Stimulated activated CD8-positive, alpha-beta memory T cell treated with anti-CD3 and anti-CD28 coated beads, Interleukin-12 subunit alpha, Interleukin-12 subunit beta, amount 100 ng/mL, for 24 hours (primary cell): ENCODE results near the gene NT5C.
"Not testable (repeated sequence)": the region's sequence is repeated elsewhere in the genome, so short reads cannot be mapped to it uniquely, and the experiment has no call there.

Experiments
- DNase-seq: peaks from one replicate; pipeline ENCODE4 v3.0.0-alpha.2; 2020; ENCODE audit errors: extremely low read depth

The NT5C gene

DNA sequence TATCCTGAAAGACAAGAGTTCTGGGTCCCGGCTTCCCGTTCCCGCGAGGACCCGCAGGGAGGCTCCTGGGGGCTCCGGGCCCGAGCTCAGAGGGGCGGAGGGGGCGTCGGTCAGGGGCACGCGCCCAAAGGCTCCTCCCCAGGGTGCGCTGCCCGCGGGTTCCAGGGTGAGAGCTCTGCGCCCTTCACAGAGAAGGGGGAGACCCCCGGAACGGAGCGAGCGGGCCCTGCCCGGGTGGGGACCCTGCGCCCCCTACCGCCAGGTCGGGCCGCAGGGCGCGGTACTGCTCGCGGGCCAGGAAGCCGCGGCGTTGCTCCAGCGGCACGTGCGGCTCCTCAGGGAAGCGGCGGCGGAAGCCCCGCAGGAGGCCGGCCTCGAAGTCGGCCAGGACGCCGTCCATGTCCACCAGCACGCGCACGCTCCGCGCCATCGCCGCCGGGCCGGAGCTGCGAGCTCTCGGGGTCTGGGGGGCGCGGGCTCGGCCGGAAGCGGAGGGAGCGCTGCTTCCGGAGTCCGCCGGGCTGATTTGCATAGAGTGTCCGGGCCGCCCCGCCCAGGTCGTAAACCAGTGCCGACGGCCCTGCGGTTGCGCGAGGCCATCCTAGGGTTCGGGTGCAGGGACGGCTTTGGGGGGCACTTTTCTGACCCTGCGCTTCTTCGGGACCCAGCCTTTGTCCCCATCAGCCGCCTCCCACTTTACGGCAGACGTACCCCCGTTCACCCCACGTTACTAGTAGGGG is at the start of gene NT5C:
Gene NT5C, minus strand, starts transcription at position 465 of the 740 bp plus-strand sequence. Its CDS starts 35 bp downstream, at position 430.
- no peak for DNase-seq

DNA sequence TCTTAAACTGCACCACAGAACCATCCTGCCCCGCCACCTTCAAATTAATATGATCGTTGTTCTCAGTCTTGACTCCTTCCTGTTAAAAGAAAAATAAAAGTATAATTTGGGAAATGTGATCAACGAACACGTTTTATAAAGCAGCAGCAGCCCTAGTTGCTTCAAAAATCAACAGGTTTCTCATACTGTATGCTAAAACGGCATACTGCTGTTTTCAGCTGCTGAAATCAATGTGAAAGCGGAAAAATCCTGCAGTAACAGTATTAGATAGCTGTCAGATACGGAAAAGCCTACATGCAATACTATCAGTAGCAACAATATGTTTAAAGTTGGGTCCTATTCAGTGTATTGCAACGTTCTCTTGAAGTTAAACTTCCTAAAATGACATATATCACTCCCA is 49.6 kb upstream of the NT5C start:
- no peak for DNase-seq

DNA sequence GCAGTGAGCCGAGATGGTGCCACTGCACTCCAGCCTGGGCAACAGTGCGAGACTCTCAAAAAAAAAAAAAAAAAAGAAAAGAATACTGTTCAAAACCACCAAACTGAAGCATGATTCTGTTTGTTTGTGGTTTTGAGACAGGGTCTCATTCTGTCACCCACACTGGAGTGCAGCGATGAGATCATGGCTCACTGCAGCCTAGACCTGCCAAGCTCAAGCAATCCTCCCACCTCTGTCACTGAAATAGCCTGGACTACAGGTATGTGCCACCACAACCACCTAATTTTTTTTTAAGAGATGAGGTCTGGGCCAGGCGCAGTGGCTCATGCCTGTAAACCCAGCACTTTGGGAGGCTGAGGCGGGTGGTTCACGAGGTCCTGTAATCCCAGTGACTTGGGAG is 46.9 kb upstream of the NT5C start:
- no peak for DNase-seq

- no peak for DNase-seq
Measured at GRCh38 chr17:75176625-75177024, 45.1 kb upstream of the NT5C start.

DNA sequence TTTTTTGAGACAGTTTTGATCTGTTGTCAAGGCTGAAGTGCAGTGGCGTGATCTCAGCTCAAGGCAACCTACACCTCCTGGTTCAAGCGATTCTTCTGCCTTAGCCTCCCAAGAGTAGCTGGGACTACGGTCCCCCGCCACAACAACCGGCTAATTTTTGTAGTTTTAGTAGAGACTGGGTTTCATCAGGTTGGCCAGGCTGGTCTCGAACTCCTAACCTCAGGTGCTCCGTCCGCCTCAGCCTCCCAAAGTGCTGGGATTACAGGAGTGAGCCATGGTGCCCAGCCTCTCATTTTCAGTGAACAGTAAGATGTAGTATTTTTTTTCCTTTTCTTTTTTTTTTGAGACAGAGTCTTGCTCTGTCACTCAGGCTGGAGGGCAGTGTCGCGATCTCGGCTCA is 43.5 kb upstream of the NT5C start:
- no peak for DNase-seq

- DNase-seq, result no peak
Measured at GRCh38 chr17:75173526-75173925, 42.0 kb upstream of the NT5C start.

DNA sequence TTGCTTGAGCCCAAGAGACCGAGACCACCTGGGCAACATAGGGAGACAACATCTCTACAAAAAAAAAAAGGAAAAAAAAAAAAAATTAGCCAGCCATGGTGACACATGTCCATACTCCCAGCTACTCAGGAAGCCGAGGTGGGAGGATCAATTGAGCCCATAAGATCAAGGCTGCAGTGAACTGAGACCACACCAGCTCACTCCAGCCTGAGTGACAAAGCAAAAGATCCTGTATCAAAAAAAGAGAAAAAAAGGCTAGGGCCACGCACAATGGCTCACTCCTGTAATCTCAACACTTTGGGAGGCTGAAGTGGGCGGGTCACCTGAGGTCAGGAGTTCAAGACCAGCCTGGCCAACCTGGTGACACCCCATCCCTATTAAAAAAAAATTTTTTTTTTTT is 37.5 kb upstream of the NT5C start:
- DNase-seq, result no peak

GRCh38 chr17:75164606-75165005 is 33.1 kb upstream of the NT5C start:
- not testable (repeated sequence) for DNase-seq

DNA sequence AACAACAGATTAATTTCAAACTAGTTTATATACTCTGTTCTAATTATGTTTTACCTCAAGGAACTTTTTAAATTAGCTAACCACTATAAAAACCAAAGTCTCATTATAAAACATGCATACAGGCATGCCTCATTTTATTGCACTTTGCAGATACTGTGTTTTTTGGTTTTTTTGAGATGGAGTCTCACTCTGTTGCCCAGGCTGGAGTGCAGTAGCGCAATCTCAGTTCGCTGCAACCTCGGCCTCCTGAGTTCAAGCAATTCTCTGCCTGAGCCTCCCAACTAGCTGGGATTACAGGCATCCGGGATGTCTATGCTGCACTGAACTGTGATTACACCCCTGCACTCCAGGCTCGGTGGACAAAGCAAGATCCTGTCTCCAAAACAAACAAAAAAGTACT is 31.5 kb upstream of the NT5C start:
- no peak for DNase-seq

- DNase-seq, result no peak
Measured at GRCh38 chr17:75160211-75160610, 28.7 kb upstream of the NT5C start.

DNA sequence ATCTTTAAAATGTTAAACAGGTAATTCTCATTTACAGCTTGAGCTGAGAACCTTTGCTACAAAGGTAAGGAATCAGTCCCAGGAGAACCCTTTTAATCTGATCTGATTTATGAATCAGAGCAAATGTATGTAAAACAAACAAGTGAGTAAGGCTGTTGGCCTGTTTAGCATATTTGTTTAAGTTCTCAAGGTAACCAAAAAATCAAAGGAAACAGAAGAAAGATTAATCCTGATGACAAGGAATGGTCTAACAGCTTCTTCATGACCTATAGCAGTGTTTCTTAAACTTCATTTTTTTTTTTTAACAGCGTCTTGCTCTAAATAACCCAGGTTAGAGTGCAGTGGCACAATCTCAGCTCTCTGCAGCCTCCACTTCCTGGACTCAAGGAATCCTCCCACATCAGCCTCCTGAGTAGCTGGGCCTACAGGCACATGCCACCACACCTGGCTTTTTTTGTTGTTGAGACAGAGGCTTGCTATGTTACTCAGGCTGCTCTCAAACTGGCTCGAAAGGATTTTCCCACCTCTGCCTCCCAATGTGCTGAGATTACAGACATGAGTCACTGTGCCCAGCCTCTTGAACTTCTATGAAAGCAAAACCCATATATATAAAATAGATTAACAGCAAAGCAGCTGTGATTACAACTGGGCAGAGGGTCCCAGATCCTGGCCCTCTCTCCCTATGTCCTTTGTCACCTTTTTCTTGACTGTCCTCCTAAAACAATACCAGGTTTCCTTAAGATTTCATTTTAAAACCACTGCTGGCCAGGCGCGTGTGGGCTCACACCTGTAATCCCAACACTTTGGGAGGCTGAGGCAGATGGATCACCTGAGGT is 27.9 kb upstream of the NT5C start:
- DNase-seq, result no peak

GRCh38 chr17:75158480-75158879 is 26.9 kb upstream of the NT5C start:
- not testable (repeated sequence) for DNase-seq

- DNase-seq, result no peak
Measured at GRCh38 chr17:75155191-75155601, 23.7 kb upstream of the NT5C start.

DNA sequence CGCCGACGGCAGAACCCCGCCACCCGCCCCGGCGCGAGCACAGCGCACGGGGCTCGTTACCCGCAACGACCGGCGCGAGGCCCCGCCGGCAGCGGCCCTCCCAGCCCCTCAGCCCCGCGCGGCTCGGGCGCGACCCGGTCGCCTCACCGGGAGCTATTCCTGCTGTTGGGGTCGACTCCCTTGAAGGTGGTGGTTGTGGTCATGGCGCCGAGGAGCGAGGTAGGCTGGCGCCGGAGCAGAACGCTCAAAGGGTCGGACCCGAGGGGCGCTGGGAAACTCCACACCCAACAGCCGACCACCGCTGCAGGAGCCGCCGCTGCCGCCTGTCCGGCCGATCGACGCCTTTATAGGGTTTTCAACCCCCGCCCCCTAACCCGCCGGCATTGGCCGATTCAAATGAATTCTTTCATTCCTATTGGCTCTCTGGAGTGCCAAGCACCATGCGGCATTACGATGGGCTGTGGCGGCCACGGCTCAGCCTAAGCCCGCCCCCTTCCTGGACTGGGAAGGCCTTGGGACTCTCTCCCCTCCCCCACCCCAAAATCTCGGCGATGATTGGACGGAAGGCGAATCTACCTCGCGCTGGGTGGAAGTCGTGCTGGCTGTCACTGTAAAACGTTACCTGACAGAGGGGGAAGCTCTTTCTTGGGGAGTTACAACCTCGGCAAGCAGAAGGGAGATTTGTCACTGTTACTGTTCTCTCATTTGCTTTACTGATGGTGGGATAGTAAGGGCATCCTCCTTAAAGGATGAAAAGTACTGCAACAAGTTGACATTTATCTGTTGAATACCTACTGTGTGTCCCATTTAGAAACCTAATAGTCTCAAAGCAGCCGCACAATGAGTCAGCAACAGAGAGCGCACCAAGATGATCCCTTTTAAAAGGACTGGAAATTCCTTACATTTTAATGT is 22.9 kb upstream of the NT5C start, which contains the start of gene JPT1:
Gene JPT1, minus strand, starts transcription at position 318 of the 912 bp plus-strand sequence. Its CDS starts 115 bp downstream, at position 203.
- peak; percentile 97 for DNase-seq

DNA sequence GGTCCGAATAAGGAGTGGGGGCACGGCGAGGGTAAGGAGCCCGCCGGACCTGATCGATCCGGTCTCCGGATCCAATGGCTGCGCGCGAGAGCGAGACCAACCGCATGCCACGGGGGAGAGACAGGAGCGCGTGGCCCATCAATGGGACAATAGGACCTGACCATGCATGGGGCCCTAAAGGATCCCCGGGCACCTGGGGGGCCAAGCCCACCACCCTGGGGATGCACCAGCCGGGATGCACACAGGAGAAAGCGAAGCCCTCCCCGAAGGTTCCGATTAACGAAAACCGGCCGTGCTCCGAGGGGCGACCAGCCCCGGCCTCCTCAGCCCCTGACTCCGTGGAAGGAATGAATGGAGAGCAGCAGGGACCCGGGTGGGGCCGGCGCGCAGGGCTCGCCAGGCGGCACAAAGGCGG is 22.2 kb upstream of the NT5C start:
- no peak for DNase-seq

DNA sequence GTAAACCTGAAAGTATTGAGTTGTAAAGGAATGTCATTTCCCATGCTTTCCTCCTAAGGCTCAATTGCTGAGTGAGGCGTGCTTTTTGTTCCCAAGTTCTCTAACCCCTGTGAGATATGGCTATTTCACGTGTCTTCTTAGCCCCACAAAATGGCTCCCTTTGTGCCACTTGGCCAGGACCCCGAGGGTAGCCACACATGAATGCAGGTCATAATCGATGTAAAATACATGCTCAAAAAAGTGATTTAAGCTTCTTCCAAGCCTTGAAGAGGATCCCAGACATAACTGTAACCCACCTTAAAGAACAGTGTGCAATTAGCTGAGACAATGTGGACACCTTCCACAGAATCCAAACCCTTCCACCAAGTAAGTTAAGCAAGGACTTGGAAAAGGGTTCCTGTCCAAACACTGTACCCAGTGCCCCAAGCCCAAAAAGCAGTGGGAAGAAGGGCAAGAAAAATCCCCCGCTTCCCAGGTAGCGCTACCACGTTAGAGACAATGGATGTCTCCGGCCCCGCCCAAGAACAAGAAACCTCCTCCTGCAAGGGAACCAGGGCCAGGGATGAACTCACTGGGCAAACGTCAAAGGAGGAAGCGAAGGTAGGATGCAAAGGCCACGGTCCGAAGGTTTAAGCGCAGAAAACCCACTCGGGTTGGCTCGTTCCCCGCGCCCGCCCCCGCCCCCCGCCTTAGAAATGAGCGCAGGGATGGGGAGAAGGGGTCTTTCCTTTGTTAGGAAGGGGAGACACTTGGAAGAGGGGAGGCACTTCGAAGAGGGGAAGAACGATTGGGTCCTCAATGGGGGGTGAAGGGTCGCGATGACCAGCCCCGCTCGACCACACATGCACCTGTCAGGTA is 21.6 kb upstream of the NT5C start:
- no peak for DNase-seq

- no peak for DNase-seq
Measured at GRCh38 chr17:75152523-75152921, 21.0 kb upstream of the NT5C start.

DNA sequence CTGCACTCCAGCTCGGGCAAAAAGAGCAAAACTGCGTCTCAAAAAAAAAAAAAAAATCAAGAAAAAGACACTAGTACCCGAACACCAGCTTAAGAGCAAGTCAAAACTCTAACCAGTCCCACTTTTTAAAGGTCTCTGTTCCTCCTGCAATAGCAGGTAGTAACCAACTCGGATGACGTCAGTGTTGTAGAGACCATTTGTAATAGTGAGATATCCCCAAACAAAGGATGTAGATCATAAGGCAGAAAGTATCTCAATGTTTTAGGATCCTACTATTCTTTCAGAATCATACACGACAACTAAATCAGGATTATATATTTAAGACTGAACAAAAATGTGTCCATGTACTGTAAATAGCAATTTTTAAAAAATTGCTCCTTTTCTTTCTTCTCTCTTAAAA is 20.4 kb upstream of the NT5C start:
- no peak for DNase-seq

DNA sequence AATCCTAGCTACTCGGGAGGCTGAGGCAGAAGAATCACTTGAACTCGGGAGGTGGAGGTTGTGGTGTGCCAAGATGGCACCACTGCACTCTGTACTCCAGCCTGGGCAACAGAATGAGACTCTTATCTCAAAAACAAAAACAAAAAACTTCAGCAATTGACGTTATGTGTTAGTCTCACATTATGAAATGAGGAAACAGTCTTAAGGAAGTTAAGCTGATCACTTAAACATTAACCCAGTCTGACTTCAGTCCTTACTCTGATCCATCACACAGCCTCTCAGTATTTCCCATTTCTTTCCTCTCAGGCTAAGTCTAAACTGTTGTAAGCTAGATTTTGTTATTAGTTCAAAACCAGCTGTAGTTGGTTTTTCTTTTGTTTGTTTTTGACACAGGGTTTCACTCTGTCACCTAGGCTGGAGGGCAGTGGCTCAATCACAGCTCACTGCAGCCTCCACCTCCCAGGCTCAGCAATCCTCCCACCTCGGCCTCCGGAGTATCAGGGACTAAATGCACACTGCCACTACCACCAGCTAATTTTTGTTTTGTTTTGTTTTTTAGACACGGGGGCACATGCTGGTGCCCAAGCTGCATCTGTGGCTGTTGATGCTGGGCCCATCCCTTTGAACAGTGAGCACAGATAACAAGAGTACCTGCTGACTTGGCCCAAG is 16.5 kb upstream of the NT5C start:
- no peak for DNase-seq

GRCh38 chr17:75146592-75146991 is 15.1 kb upstream of the NT5C start:
- no peak for DNase-seq
